HG03108 (cell line): ENCODE results near the gene PTGER4.

Experiments used
- ATAC-seq: cut with Tn5 transposase; IDR thresholded peaks from one replicate; pipeline ENCODE4 v1.9.1; 2021; ENCODE audit warnings: moderate library complexity; ENCODE audit not compliant: unreplicated experiment

PTGER4 gene

DNA sequence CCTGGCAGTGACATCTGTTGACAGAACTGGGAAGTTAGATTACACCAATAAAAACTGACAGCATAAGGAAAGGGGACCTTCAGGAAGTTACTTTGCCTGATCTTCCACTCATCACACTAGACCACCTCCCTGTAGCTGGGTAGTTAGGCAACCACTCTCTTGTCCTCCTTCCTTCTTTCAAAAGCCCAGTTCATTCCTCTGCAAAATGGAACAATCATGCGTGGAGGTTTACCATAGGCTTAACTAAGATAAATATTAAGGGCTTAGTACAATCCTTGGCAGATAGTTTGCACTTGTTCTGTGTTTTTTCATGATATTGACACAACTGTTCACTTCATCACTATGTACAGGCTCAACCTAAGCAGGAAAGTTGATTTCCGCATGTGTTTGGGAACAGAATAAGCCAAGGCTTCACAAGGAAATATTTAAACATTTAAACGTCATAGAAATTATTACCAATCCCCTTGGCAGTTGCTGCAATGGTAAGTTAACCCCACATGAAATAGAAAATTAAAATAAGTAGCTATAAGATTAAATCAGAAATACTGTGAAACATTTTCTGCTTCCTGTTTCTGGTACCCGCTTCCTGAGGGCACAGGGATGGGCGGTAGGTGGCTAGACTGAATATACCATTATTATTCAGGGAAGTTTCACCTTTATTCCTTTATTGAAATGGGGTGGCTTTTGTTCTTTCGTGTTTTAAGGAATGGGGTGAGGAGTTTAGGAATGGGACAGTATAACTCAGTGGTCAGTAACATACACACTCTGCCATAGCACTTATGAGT is 9.9 kb upstream of the PTGER4 start:
- ATAC-seq = no peak

GRCh38 chr5:40672425-40672824 is 7.3 kb upstream of the PTGER4 start:
- ATAC-seq = no peak

- no peak for ATAC-seq
These were observed 5.0 kb upstream of the PTGER4 start for GRCh38 chr5:40674661-40675235.

DNA sequence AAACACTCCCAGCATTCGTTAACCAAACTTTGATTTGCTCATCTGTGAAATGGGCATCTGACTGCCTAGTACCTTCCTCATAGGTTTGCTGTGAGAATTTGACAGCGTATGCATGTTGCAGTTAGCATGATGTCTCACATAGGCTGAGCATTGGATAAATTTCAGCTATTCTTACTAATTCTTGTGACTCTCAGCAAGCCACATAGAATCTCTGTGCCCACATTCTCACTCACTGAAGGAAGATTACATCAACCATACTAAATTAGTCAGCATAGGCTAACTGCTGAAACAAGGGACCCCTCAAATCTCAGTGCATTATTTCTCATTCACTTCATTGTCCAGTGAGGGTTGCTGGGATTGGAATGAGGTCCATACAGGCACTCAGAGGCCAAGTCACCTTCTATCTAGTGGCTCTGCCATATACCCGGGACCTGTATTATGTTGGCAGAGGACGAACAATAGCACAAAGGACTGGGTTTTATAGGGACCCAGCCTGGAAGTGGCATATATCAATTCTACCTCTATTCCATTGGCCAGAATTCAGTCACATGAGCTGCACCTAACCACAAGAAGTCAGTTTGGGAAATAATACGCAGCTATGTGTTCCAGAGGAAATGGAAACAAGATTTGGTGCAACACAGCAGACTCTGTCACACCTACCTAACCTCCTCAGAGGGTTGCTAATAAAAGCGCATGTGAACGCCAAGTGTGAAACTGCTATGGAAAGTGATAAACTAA is 4.2 kb upstream of the PTGER4 start:
- no peak for ATAC-seq

GRCh38 chr5:40676613-40677343 is 2.9 kb upstream of the PTGER4 start:
- ATAC-seq = no peak

GRCh38 chr5:40677456-40677855 is 2.3 kb upstream of the PTGER4 start:
- ATAC-seq = no peak

DNA sequence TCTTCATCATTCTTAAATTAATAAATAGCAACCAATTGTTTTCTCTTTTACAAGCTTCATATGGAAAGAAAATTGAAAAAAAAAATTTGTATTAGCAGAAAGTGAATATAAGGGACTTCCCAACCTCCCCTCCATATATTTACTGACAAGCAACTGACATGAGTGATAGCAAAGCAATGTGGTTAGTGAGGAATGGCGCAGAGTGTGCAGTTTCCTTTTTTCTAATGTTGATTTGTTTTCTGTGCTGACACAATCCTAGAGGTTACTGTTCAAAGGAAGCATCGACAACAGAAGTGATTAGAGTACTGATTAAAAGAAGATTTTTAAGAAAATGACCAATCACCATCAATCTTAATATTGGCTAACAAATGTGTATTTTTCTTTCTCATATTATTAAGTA is 1.7 kb upstream of the PTGER4 start:
- no peak for ATAC-seq

GRCh38 chr5:40678460-40679147 is 1.1 kb upstream of the PTGER4 start:
- ATAC-seq = no peak

DNA sequence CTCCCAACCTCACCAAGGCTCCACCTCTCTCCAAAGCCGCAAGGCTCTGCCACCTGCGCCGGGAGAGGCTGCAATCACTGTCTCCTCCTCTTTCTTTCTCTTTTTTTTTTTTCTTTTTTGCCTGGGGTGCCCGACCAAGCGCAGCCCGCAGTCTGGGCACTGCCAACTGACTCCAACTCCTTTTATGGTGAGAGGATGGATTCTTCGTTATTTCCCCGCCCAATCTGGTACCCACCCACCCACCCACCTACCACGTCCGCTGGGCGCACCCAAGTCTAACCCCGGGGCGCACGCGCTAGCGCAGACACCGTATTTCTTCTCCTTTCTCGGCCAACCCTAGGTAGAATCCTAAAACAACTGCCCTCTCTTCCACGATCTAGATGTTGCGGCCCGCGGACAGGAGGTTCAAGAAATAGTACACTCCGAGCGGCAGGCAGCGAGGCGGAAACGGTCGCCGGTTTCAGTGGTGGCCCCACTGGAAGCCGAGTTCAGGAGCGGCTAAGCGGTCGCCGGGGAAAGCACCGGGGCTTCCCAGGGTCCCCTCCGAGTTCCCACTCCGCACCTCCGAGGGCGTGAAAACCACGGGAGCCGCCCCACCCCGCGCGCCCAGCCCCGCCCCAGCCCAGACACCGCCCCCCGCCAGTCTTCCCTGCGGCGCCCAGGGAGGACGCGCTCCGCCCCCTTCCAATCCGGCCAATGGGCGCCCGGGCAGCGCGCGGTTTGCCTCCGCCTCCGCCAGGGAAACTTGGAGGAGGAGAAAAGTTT is 385 bp upstream of the PTGER4 start:
- ATAC-seq = peak; percentile 70

GRCh38 chr5:40680741-40681362 is 1.1 kb downstream of the PTGER4 start:
- no peak for ATAC-seq

GRCh38 chr5:40681363-40682153 is 1.8 kb downstream of the PTGER4 start:
- peak; percentile 30 for ATAC-seq

DNA sequence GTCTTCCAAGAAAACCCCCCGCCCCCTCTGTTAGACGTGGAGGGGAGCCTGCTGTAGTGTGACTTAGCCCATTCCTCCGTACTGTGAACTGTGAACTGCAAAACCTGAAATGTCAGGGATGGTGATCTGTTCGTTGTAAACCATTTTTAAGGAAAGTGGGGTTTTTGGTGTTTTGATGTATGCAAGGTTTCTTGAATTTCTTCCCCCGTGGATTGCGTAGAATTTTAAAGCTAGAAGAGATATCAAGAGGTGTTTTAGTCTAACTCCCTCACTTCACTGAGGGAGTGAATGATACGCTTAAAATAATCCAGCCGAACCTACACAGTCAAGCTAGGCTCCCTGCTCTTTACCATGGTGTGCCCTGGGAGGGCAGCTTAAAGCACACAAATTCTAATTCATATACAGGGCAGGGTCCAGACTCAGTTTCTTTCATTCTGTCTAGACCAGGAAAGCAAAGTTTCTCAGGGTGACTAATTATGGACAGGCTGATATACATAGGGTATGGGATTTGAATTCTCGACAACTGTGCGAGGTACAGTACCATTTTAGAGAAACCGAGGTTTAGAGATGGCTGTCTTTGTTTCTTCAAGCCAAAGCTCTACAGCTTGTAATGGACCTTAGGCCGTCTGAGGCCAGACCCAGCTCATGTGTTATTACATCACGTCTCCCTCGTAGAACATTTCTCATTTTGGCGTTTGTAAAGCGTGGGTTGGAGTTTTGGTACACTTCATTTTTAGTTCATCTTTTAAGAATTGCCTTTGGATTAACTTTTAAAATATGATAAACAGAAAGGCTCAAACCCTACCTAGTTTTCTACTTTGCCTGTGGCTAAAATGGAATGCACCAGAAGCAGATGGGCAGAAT is 2.7 kb downstream of the PTGER4 start:
- no peak for ATAC-seq

DNA sequence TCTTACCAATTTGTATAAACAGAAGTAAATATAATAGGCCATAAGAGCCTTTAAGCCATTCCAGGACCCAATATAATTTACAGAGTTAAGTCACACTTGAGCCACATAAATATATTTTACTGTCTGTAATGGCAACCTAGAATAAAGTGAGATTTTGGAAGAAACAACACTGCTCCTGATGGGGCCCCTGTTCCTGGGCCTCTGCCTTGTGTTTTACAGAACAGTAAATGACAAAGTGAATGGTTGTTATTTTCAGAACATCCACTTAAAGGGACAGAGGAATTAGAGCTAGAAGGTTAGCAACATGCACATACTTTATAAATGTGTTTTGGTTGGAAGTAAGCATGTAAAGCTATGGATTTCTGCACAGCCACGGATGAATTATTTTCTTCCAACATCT is 3.6 kb downstream of the PTGER4 start:
- no peak for ATAC-seq

- no peak for ATAC-seq
These were observed 5.5 kb downstream of the PTGER4 start for GRCh38 chr5:40685193-40685592.

DNA sequence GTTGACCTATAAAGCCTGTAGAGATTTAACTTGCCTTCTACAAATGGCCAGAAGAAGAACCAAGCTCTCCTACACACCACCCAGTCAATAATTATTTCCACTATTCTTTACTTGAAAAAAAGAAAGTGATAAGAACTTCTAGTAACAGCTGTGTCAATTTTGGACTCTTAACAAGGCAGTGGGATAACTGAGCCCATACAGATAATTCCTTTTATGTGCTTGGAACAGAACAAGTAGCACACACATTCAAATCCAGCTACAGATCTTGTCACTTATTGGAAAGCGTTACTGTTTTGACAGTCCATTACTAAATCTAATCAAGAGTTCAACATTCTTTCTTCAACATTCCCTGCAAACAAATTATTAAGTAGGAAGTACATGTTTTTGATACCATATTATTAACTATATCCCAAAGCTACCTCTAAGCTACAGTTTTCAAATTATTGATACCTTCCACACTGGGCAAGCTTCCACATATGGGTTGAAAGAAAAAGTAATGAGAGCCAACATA is 6.3 kb downstream of the PTGER4 start:
- ATAC-seq = no peak

DNA sequence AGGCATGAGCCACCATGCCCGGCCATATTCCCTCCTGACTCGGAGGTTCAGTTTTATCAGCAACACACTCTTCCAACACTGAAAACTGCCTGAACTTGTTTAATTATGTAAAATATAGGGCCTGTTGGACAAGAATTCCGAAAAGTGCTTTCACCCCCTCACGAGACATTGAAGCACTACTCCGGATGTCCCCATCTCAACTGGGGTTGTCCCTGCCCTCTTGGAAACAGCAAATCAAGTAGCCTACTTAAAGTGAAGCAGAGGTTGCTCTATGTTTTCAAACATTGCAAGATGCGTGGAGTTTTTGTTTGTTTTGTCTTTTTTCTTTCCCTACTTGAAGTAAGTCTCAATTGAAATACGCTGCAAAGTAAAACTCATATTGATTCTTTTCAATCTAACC is 7.6 kb downstream of the PTGER4 start:
- no peak for ATAC-seq

- ATAC-seq = peak; percentile 68
These were observed 8.5 kb downstream of the PTGER4 start for GRCh38 chr5:40688127-40688761.
